WTC11 (cell line): ENCODE measurements around the gene SLC14A1. TPM values are rescaled to one million over a fixed set of nuclear protein-coding genes. Genes with fewer than 3 reads are reported as not detected.

Experiments used
- ATAC-seq: fragments of 200-7000 bp; cut with Tn5 transposase; 2 replicates; pipeline ENCODE4 v1.10.0; 2021; ENCODE audit warnings: mild to moderate bottlenecking, moderate library complexity
- CTCF ChIA-PET: fragments of 300-600 bp; sonication (Branson Sonifier 250); formaldehyde crosslinking; loops from one replicate; lab custom pipeline; 2021; ENCODE audit warnings: antibody characterized with exemption; lab: Charles Lee
- POLR2A ChIA-PET: fragments of 350-600 bp; sonication (Branson Sonifier 250); formaldehyde crosslinking; loops from one replicate; lab custom pipeline; 2021; ENCODE audit warnings: antibody characterized with exemption; lab: Charles Lee
- DNase-seq: peaks from one replicate; pipeline ENCODE4 v3.0.0; 2021; ENCODE audit warnings: low spot score
- H3K27ac Mint-ChIP-seq: 2 replicates; pipeline ENCODE4 v1.8.0; 2021; ENCODE audit warnings: mixed read lengths
- H3K27me3 Mint-ChIP-seq: 2 replicates; pipeline ENCODE4 v1.8.0; 2021; ENCODE audit warnings: low read depth, mild to moderate bottlenecking, moderate library complexity, mixed read lengths
- H3K36me3 Mint-ChIP-seq: 2 replicates; pipeline ENCODE4 v1.8.0; 2021; ENCODE audit warnings: mixed read lengths
- H3K4me1 Mint-ChIP-seq: 2 replicates; pipeline ENCODE4 v1.8.0; 2022; ENCODE audit warnings: mixed read lengths
- H3K4me3 Mint-ChIP-seq: 2 replicates; pipeline ENCODE4 v1.8.0; 2021; ENCODE audit warnings: mild to moderate bottlenecking, moderate library complexity, mixed read lengths
- H3K9me3 Mint-ChIP-seq: 2 replicates; pipeline ENCODE4 v1.8.0; 2021; ENCODE audit warnings: mixed read lengths
- ELF4 ChIP-seq: sonication (generic); formaldehyde crosslinking; IDR thresholded peaks from 2 replicates; pipeline ENCODE4 v1.8.1; 2022; ENCODE audit warnings: low read depth, mild to moderate bottlenecking, moderate library complexity, missing genetic modification reagents
- EMX1 ChIP-seq: fragments of 250-450 bp; sonication (Bioruptor Pico); IDR thresholded peaks from 2 replicates; pipeline ENCODE4 v1.8.0; 2021; ENCODE audit warnings: mild to moderate bottlenecking
- GABPB1 ChIP-seq: sonication (generic); formaldehyde crosslinking; IDR thresholded peaks from 2 replicates; pipeline ENCODE4 v1.8.1; 2023; ENCODE audit warnings: mild to moderate bottlenecking, missing genetic modification reagents
- IRF2 ChIP-seq: sonication (generic); formaldehyde crosslinking; IDR thresholded peaks from 2 replicates; pipeline ENCODE4 v1.8.0; 2022; ENCODE audit warnings: low read depth, missing genetic modification reagents, borderline replicate concordance
- NFE2L1 ChIP-seq: sonication (generic); formaldehyde crosslinking; IDR thresholded peaks from 2 replicates; pipeline ENCODE4 v1.8.1; 2023; ENCODE audit warnings: missing genetic modification reagents
- SMAD4 ChIP-seq: sonication (generic); formaldehyde crosslinking; IDR thresholded peaks from 2 replicates; pipeline ENCODE4 v1.8.0; 2022; ENCODE audit warnings: mild to moderate bottlenecking, missing genetic modification reagents
- ZBTB21 ChIP-seq: sonication (generic); formaldehyde crosslinking; IDR thresholded peaks from 2 replicates; pipeline ENCODE4 v1.8.1; 2023; ENCODE audit warnings: mild to moderate bottlenecking, missing genetic modification reagents, borderline replicate concordance
- ZNF138 ChIP-seq: sonication (generic); formaldehyde crosslinking; conservative IDR thresholded peaks from 2 replicates; pipeline ENCODE4 v1.8.1; 2022; ENCODE audit warnings: mild to moderate bottlenecking, moderate library complexity, missing genetic modification reagents
- ZNF263 ChIP-seq: sonication (generic); formaldehyde crosslinking; IDR thresholded peaks from 2 replicates; pipeline ENCODE4 v1.8.1; 2022; ENCODE audit warnings: low read depth, mild to moderate bottlenecking, moderate library complexity, missing genetic modification reagents
- ZNF671 ChIP-seq: fragments of 250-450 bp; sonication (Bioruptor Pico); IDR thresholded peaks from 2 replicates; pipeline ENCODE4 v1.8.0; 2021; ENCODE audit warnings: mild to moderate bottlenecking
- total RNA-seq: library from RNA; stranded (reverse); gene quantifications from 3 replicates; pipeline ENCODE4 v1.2.3, GENCODE V29; 2021
- TF ChIP-seq, protein P1 (sequence below): sonication (generic); formaldehyde crosslinking; IDR thresholded peaks from 2 replicates; pipeline ENCODE4 v1.8.1; 2023; ENCODE audit warnings: mild to moderate bottlenecking, missing genetic modification reagents, moderate library complexity
- TF ChIP-seq, protein P2 (sequence below): sonication (generic); formaldehyde crosslinking; IDR thresholded peaks from 2 replicates; pipeline ENCODE4 v1.8.0; 2022; ENCODE audit warnings: mild to moderate bottlenecking, missing genetic modification reagents
- TF ChIP-seq, protein P3 (sequence below): fragments of 250-450 bp; sonication (Bioruptor Pico); IDR thresholded peaks from 2 replicates; pipeline ENCODE4 v1.8.0; 2021; ENCODE audit warnings: mild to moderate bottlenecking
- TF ChIP-seq, protein P4 (sequence below): sonication (generic); formaldehyde crosslinking; conservative IDR thresholded peaks from 2 replicates; pipeline ENCODE4 v1.8.1; 2022; ENCODE audit warnings: mild to moderate bottlenecking, missing genetic modification reagents
- TF ChIP-seq, protein P5 (sequence below): fragments of 250-450 bp; sonication (Bioruptor Pico); IDR thresholded peaks from 2 replicates; pipeline ENCODE4 v1.9.0; 2021; ENCODE audit warnings: mild to moderate bottlenecking
- TF ChIP-seq, protein P6 (sequence below): sonication (generic); formaldehyde crosslinking; IDR thresholded peaks from 2 replicates; pipeline ENCODE4 v1.8.0; 2023; ENCODE audit warnings: mild to moderate bottlenecking, missing genetic modification reagents
- TF ChIP-seq, protein P7 (sequence below): sonication (generic); formaldehyde crosslinking; IDR thresholded peaks from 2 replicates; pipeline ENCODE4 v1.8.0; 2022; ENCODE audit warnings: mild to moderate bottlenecking, missing genetic modification reagents

Gene SLC14A1
- total RNA-seq, 1 experiment from 2014 or later = not detected

DNA sequence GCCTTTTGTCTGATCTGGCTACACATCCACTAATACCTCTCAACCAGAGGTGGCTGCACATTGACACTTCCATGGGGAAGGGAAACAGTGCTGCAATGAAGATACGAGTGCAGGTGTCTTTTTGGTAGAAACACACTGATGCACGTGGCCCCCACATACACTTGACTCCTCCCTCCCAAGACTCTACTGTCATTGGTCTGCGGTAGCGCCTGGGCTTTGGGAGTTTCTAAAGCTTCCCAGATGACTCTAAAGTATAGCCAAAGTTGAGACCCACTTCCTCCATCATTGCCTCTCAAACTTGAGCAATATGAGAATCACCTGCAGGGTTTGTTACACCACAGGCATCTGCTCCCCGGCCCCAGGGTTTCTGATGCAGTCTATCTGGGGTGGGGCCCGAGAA lies 11.0 kb downstream of the SLC14A1 start (continued):
- TF ChIP-seq, protein P1, sequence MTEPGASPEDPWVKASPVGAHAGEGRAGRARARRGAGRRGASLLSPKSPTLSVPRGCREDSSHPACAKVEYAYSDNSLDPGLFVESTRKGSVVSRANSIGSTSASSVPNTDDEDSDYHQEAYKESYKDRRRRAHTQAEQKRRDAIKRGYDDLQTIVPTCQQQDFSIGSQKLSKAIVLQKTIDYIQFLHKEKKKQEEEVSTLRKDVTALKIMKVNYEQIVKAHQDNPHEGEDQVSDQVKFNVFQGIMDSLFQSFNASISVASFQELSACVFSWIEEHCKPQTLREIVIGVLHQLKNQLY (CRISPR knock-in tag) = no peak
- TF ChIP-seq EMX1 = no peak
- TF ChIP-seq, protein P2, sequence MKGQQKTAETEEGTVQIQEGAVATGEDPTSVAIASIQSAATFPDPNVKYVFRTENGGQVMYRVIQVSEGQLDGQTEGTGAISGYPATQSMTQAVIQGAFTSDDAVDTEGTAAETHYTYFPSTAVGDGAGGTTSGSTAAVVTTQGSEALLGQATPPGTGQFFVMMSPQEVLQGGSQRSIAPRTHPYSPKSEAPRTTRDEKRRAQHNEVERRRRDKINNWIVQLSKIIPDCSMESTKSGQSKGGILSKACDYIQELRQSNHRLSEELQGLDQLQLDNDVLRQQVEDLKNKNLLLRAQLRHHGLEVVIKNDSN (CRISPR knock-in tag) = no peak

DNA sequence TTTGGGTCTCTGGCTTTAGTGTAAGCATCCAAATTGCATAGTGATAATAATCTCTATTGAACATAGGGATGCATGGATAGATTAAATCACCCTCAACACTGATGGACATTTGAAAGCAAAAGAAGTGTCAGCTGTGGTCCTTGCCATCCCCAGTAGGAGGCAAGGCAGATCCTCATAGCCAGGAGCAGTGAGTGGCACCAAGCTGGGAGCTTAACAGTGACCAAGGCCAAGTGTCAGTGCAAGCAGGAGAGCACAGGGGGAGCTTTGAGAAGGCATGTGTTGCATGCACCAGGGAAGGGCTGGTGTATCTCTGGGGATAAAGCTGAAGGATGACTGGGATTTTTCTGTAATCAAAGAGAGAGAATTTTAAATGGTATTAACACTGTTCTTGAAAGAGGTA lies 14.7 kb downstream of the SLC14A1 start:
- no peak for TF ChIP-seq IRF2 (CRISPR knock-in tag)
- TF ChIP-seq, protein P3, sequence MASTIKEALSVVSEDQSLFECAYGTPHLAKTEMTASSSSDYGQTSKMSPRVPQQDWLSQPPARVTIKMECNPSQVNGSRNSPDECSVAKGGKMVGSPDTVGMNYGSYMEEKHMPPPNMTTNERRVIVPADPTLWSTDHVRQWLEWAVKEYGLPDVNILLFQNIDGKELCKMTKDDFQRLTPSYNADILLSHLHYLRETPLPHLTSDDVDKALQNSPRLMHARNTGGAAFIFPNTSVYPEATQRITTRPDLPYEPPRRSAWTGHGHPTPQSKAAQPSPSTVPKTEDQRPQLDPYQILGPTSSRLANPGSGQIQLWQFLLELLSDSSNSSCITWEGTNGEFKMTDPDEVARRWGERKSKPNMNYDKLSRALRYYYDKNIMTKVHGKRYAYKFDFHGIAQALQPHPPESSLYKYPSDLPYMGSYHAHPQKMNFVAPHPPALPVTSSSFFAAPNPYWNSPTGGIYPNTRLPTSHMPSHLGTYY (CRISPR knock-in tag) = no peak
- TF ChIP-seq, protein P1 (CRISPR knock-in tag) = no peak
- no peak for TF ChIP-seq ELF4 (CRISPR knock-in tag)
- TF ChIP-seq GABPB1 (CRISPR knock-in tag) = no peak
- TF ChIP-seq, protein P4, sequence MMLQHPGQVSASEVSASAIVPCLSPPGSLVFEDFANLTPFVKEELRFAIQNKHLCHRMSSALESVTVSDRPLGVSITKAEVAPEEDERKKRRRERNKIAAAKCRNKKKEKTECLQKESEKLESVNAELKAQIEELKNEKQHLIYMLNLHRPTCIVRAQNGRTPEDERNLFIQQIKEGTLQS (CRISPR knock-in tag) = no peak
- no peak for TF ChIP-seq ZNF263 (CRISPR knock-in tag)
- no peak for TF ChIP-seq SMAD4 (CRISPR knock-in tag)
- H3K4me1 Mint-ChIP-seq = peaks cover 39% of the 10 kb centered on the region
- DNase-seq = peak; percentile 21
- no peaks in the 10 kb centered on the region for H3K27me3 Mint-ChIP-seq
- H3K36me3 Mint-ChIP-seq = no peaks in the 10 kb centered on the region
- H3K4me3 Mint-ChIP-seq = no peak overlapping the region
- ChIA-PET POLR2A (no interaction called here), CTCF (interaction anchor here (0.8 to 2.8 kb wide), 6 partner anchors 16 to 142 kb away, joined by 3 to 22 read pairs (median 5); no protein-coding TSS in a partner anchor)
- peak; percentile 82 for ATAC-seq
- H3K9me3 Mint-ChIP-seq = no peaks in the 10 kb centered on the region
- H3K27ac Mint-ChIP-seq = no peak overlapping the region

DNA sequence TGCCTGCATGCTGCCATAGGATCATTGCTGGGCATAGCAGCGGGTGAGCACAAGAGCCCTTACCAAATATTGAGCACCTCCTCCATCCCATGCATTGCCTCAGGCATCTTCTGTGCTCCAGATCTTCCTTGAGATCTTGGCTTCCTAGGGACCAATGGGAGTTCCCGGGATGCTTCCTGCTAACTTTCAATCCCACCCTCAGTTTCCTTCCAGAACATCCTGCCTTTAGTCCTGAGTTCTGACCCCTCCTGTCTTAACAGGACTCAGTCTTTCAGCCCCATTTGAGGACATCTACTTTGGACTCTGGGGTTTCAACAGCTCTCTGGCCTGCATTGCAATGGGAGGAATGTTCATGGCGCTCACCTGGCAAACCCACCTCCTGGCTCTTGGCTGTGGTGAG lies 15.3 kb downstream of the SLC14A1 start:
- no peaks in the 10 kb centered on the region for H3K9me3 Mint-ChIP-seq
- H3K4me1 Mint-ChIP-seq = peaks cover 39% of the 10 kb centered on the region
- DNase-seq (no peak), ATAC-seq (no peak)
- no peaks in the 10 kb centered on the region for H3K36me3 Mint-ChIP-seq
- no peaks in the 10 kb centered on the region for H3K27me3 Mint-ChIP-seq
- H3K27ac Mint-ChIP-seq = no peak overlapping the region
- no peak overlapping the region for H3K4me3 Mint-ChIP-seq
- TF ChIP-seq, protein P5, sequence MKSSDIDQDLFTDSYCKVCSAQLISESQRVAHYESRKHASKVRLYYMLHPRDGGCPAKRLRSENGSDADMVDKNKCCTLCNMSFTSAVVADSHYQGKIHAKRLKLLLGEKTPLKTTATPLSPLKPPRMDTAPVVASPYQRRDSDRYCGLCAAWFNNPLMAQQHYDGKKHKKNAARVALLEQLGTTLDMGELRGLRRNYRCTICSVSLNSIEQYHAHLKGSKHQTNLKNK (CRISPR knock-in tag) = no peak
- no peak for TF ChIP-seq ZNF138 (CRISPR knock-in tag)
- no peak for TF ChIP-seq ZBTB21 (CRISPR knock-in tag)
- TF ChIP-seq, protein P6, sequence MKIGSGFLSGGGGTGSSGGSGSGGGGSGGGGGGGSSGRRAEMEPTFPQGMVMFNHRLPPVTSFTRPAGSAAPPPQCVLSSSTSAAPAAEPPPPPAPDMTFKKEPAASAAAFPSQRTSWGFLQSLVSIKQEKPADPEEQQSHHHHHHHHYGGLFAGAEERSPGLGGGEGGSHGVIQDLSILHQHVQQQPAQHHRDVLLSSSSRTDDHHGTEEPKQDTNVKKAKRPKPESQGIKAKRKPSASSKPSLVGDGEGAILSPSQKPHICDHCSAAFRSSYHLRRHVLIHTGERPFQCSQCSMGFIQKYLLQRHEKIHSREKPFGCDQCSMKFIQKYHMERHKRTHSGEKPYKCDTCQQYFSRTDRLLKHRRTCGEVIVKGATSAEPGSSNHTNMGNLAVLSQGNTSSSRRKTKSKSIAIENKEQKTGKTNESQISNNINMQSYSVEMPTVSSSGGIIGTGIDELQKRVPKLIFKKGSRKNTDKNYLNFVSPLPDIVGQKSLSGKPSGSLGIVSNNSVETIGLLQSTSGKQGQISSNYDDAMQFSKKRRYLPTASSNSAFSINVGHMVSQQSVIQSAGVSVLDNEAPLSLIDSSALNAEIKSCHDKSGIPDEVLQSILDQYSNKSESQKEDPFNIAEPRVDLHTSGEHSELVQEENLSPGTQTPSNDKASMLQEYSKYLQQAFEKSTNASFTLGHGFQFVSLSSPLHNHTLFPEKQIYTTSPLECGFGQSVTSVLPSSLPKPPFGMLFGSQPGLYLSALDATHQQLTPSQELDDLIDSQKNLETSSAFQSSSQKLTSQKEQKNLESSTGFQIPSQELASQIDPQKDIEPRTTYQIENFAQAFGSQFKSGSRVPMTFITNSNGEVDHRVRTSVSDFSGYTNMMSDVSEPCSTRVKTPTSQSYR (CRISPR knock-in tag) = no peak
- TF ChIP-seq NFE2L1 (CRISPR knock-in tag) = no peak
- no peak for TF ChIP-seq ELF4 (CRISPR knock-in tag)
- TF ChIP-seq, protein P7, sequence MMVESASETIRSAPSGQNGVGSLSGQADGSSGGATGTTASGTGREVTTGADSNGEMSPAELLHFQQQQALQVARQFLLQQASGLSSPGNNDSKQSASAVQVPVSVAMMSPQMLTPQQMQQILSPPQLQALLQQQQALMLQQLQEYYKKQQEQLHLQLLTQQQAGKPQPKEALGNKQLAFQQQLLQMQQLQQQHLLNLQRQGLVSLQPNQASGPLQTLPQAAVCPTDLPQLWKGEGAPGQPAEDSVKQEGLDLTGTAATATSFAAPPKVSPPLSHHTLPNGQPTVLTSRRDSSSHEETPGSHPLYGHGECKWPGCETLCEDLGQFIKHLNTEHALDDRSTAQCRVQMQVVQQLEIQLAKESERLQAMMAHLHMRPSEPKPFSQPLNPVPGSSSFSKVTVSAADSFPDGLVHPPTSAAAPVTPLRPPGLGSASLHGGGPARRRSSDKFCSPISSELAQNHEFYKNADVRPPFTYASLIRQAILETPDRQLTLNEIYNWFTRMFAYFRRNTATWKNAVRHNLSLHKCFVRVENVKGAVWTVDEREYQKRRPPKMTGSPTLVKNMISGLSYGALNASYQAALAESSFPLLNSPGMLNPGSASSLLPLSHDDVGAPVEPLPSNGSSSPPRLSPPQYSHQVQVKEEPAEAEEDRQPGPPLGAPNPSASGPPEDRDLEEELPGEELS (CRISPR knock-in tag) = no peak
- TF ChIP-seq ZNF671 (CRISPR knock-in tag) = no peak
- TF ChIP-seq, protein P3 (CRISPR knock-in tag) = no peak
- ChIA-PET CTCF (interaction anchor here (0.8 to 2.8 kb wide), 8 partner anchors 16 to 141 kb away, joined by 3 to 22 read pairs (median 4); no protein-coding TSS in a partner anchor), POLR2A (no interaction called here)
